ENCODE results near the gene FOSL2.
"Not testable (repeated sequence)": the region's sequence is repeated elsewhere in the genome, so short reads cannot be mapped to it uniquely, and the experiment has no call there.

FOSL2 gene

GRCh38 chr2:28357948-28358667 lies 34.5 kb upstream of the FOSL2 start:
- DNase-seq (ENCODE audit: low spot score) = no peak

- DNase-seq (ENCODE audit: low spot score) = no peak
Observed at GRCh38 chr2:28358668-28359201, 33.9 kb upstream of the FOSL2 start.

GRCh38 chr2:28359222-28360057 lies 33.2 kb upstream of the FOSL2 start:
- DNase-seq (ENCODE audit: low spot score) = peak; percentile 59

- DNase-seq (ENCODE audit: low spot score) = no peak
Observed at GRCh38 chr2:28360058-28360717, 32.5 kb upstream of the FOSL2 start.

GRCh38 chr2:28360718-28361293 lies 31.9 kb upstream of the FOSL2 start:
- no peak for DNase-seq (ENCODE audit: low spot score)

- no peak for DNase-seq (ENCODE audit: low spot score)
Observed at GRCh38 chr2:28361991-28362710, 30.5 kb upstream of the FOSL2 start.

GRCh38 chr2:28362991-28363521 lies 29.6 kb upstream of the FOSL2 start:
- DNase-seq (ENCODE audit: low spot score) = no peak

- peak; percentile 44 for DNase-seq (ENCODE audit: low spot score)
Observed at GRCh38 chr2:28363686-28364280, 28.9 kb upstream of the FOSL2 start.

GRCh38 chr2:28364610-28365009 lies 28.0 kb upstream of the FOSL2 start:
- DNase-seq (ENCODE audit: low spot score) = no peak

- no peak for DNase-seq (ENCODE audit: low spot score)
Observed at GRCh38 chr2:28365158-28365557, 27.5 kb upstream of the FOSL2 start.

- no peak for DNase-seq (ENCODE audit: low spot score)
Observed at GRCh38 chr2:28366149-28366495, 26.5 kb upstream of the FOSL2 start.

GRCh38 chr2:28366496-28367282 lies 26.0 kb upstream of the FOSL2 start:
- DNase-seq (ENCODE audit: low spot score) = peak; percentile 74

GRCh38 chr2:28367667-28368356 lies 24.8 kb upstream of the FOSL2 start:
- no peak for DNase-seq (ENCODE audit: low spot score)

- no peak for DNase-seq (ENCODE audit: low spot score)
Observed at GRCh38 chr2:28368357-28368798, 24.3 kb upstream of the FOSL2 start.

- DNase-seq (ENCODE audit: low spot score) = no peak
Observed at GRCh38 chr2:28369358-28369757, 23.3 kb upstream of the FOSL2 start.

GRCh38 chr2:28370354-28370753 lies 22.3 kb upstream of the FOSL2 start:
- DNase-seq (ENCODE audit: low spot score) = no peak

GRCh38 chr2:28371728-28372127 lies 20.9 kb upstream of the FOSL2 start:
- not testable (repeated sequence) for DNase-seq (ENCODE audit: low spot score)

GRCh38 chr2:28373854-28374253 lies 18.8 kb upstream of the FOSL2 start:
- DNase-seq (ENCODE audit: low spot score) = no peak

GRCh38 chr2:28374331-28374730 lies 18.3 kb upstream of the FOSL2 start:
- DNase-seq (ENCODE audit: low spot score) = no peak

Measured in hematopoietic multipotent progenitor cell treated with erythropoietin and hydrocortisone succinate and interleukin-3 and kit ligand, for 15 days (in vitro differentiated cells).